Activated naive CD4-positive, alpha-beta T cell treated with anti-CD3 and anti-CD28 coated beads for 36 hours (primary cell): Measurements from ENCODE around the gene RNF114. TPM values are rescaled to one million over a fixed set of nuclear protein-coding genes. Genes with fewer than 3 reads are reported as not detected.
"Not testable (repeated sequence)": the region's sequence is repeated elsewhere in the genome, so short reads cannot be mapped to it uniquely, and the experiment has no call there.

ENCODE experiments used
- CTCF ChIA-PET: fragments of 350-600 bp; sonication (Branson Sonifier 250); formaldehyde crosslinking; loops from one replicate; lab custom pipeline; 2021; ENCODE audit warnings: antibody characterized with exemption; lab: Charles Lee
- DNase-seq: peaks from one replicate; pipeline ENCODE4 v3.0.0-alpha.2; 2020
- H3K27ac Mint-ChIP-seq: one replicate; pipeline ENCODE4 v1.8.0; 2021; ENCODE audit warnings: mild to moderate bottlenecking, mixed read lengths
- H3K27me3 Mint-ChIP-seq: one replicate; pipeline ENCODE4 v1.8.0; 2021; ENCODE audit warnings: low read depth, mixed read lengths
- H3K36me3 Mint-ChIP-seq: one replicate; pipeline ENCODE4 v1.8.0; 2021; ENCODE audit warnings: low read depth, mixed read lengths
- H3K4me1 Mint-ChIP-seq: one replicate; pipeline ENCODE4 v1.8.0; 2021; ENCODE audit warnings: low read depth, mixed read lengths
- H3K4me3 Mint-ChIP-seq: one replicate; pipeline ENCODE4 v1.8.0; 2021; ENCODE audit warnings: mild to moderate bottlenecking, moderate library complexity, mixed read lengths
- H3K9me3 Mint-ChIP-seq: one replicate; pipeline ENCODE4 v1.8.0; 2021; ENCODE audit warnings: mixed read lengths
- intact Hi-C: fragments of 100-400 bp; cut with micrococcal nuclease; formaldehyde crosslinking; loops from one replicate; pipeline ENCODE4 v1.15.1; 2023
- total RNA-seq, 2 experiments: library from RNA; stranded (reverse); gene quantifications; one replicate each; pipeline ENCODE4 v1.2.3, GENCODE V29; 2021

Gene RNF114
- total RNA-seq, 2 experiments from 2014 or later = 72.3 to 76.5 TPM

- Mint-ChIP-seq H3K36me3 (peaks cover 28% of the 10 kb centered on the region), H3K27ac (no peak overlapping the region), H3K4me1 (no peaks in the 10 kb centered on the region), H3K27me3 (no peaks in the 10 kb centered on the region), H3K9me3 (no peaks in the 10 kb centered on the region), H3K4me3 (no peak overlapping the region)
- intact Hi-C loops = no loop called here
- CTCF ChIA-PET = interaction anchor here (0.6 kb wide), 1 partner anchor 416 kb away, joined by 6 read pairs; no protein-coding TSS in a partner anchor
- no peak for DNase-seq
Measured at GRCh38 chr20:49956689-49957088, 20.5 kb downstream of the RNF114 start.

GRCh38 chr20:49957089-49957938 lies 21.1 kb downstream of the RNF114 start:
- H3K4me3 Mint-ChIP-seq, DNase-seq, CTCF ChIA-PET, H3K4me1 Mint-ChIP-seq, H3K9me3 Mint-ChIP-seq, H3K27me3 Mint-ChIP-seq, intact Hi-C loops, H3K27ac Mint-ChIP-seq: not testable (repeated sequence)
- H3K36me3 Mint-ChIP-seq = peaks cover 24% of the 10 kb centered on the region

GRCh38 chr20:49961413-49961812 lies 25.2 kb downstream of the RNF114 start:
- DNase-seq = no peak
- Mint-ChIP-seq H3K9me3 (no peaks in the 10 kb centered on the region), H3K4me1 (no peaks in the 10 kb centered on the region), H3K4me3 (no peak overlapping the region), H3K36me3 (peaks cover 7% of the 10 kb centered on the region), H3K27me3 (no peaks in the 10 kb centered on the region), H3K27ac (no peak overlapping the region)
- intact Hi-C loops = no loop called here
- CTCF ChIA-PET = no interaction called here

- intact Hi-C loops = no loop called here
- H3K27ac Mint-ChIP-seq = no peak overlapping the region
- no peaks in the 10 kb centered on the region for H3K9me3 Mint-ChIP-seq
- CTCF ChIA-PET = interaction anchor here (0.7 to 3.7 kb wide), 5 partner anchors 13 to 106 kb away, joined by 3 to 25 read pairs (median 5); no protein-coding TSS in a partner anchor
- no peaks in the 10 kb centered on the region for H3K36me3 Mint-ChIP-seq
- peak; percentile 53 for DNase-seq
- H3K27me3 Mint-ChIP-seq = no peaks in the 10 kb centered on the region
- H3K4me3 Mint-ChIP-seq = no peak overlapping the region
- peaks cover 1% of the 10 kb centered on the region for H3K4me1 Mint-ChIP-seq
Measured at GRCh38 chr20:49964964-49965780, 29.0 kb downstream of the RNF114 start.

GRCh38 chr20:49965781-49966305 lies 29.6 kb downstream of the RNF114 start:
- H3K4me3 Mint-ChIP-seq = no peak overlapping the region
- CTCF ChIA-PET = interaction anchor here (3.5 to 3.7 kb wide), 2 partner anchors 13 to 105 kb away, joined by 20 to 25 read pairs; no protein-coding TSS in a partner anchor
- no peak overlapping the region for H3K27ac Mint-ChIP-seq
- no peaks in the 10 kb centered on the region for H3K36me3 Mint-ChIP-seq
- DNase-seq = no peak
- no peaks in the 10 kb centered on the region for H3K9me3 Mint-ChIP-seq
- H3K4me1 Mint-ChIP-seq = peaks cover 1% of the 10 kb centered on the region
- intact Hi-C loops = no loop called here
- no peaks in the 10 kb centered on the region for H3K27me3 Mint-ChIP-seq

- CTCF ChIA-PET = interaction anchor here (0.6 to 3.7 kb wide), 3 partner anchors 12 to 658 kb away, joined by 3 to 25 read pairs (median 20); no protein-coding TSS in a partner anchor
- peaks cover 1% of the 10 kb centered on the region for H3K4me1 Mint-ChIP-seq
- no peak for DNase-seq
- H3K27me3 Mint-ChIP-seq = no peaks in the 10 kb centered on the region
- H3K4me3 Mint-ChIP-seq = no peak overlapping the region
- no peaks in the 10 kb centered on the region for H3K36me3 Mint-ChIP-seq
- intact Hi-C loops = no loop called here
- no peak overlapping the region for H3K27ac Mint-ChIP-seq
- H3K9me3 Mint-ChIP-seq = no peaks in the 10 kb centered on the region
Measured at GRCh38 chr20:49966861-49967260, 30.7 kb downstream of the RNF114 start.

- no peaks in the 10 kb centered on the region for H3K27me3 Mint-ChIP-seq
Measured at GRCh38 chr20:49969234-49969633, 33.0 kb downstream of the RNF114 start.

GRCh38 chr20:49969946-49970345 lies 33.7 kb downstream of the RNF114 start:
- H3K9me3 Mint-ChIP-seq = no peaks in the 10 kb centered on the region
- CTCF ChIA-PET = interaction anchor here (0.7 kb wide), 1 partner anchor 101 kb away, joined by 4 read pairs; no protein-coding TSS in a partner anchor
- intact Hi-C loops = no loop called here
- no peak overlapping the region for H3K27ac Mint-ChIP-seq
- no peak for DNase-seq
- no peak overlapping the region for H3K4me3 Mint-ChIP-seq
- H3K36me3 Mint-ChIP-seq = no peaks in the 10 kb centered on the region
- no peaks in the 10 kb centered on the region for H3K27me3 Mint-ChIP-seq
- peaks cover 1% of the 10 kb centered on the region for H3K4me1 Mint-ChIP-seq

More at GRCh38 chr20:49969234-49969633, 33.0 kb downstream of the RNF114 start:
- Mint-ChIP-seq H3K4me1 (peaks cover 1% of the 10 kb centered on the region), H3K9me3 (no peaks in the 10 kb centered on the region), H3K36me3 (no peaks in the 10 kb centered on the region), H3K4me3 (no peak overlapping the region), H3K27ac (no peak overlapping the region)
- intact Hi-C loops = no loop called here
- CTCF ChIA-PET = interaction anchor here (1.2 kb wide), 1 partner anchor 10 kb away, joined by 6 read pairs; no protein-coding TSS in a partner anchor
- no peak for DNase-seq

- intact Hi-C loops = no loop called here
- H3K36me3 Mint-ChIP-seq = no peaks in the 10 kb centered on the region
Measured at GRCh38 chr20:49970498-49970897, 34.3 kb downstream of the RNF114 start.

GRCh38 chr20:49973981-49974380 lies 37.8 kb downstream of the RNF114 start:
- DNase-seq = no peak
- intact Hi-C loops = no loop called here

More at GRCh38 chr20:49970498-49970897, 34.3 kb downstream of the RNF114 start:
- Mint-ChIP-seq H3K4me1 (peaks cover 1% of the 10 kb centered on the region), H3K4me3 (no peak overlapping the region), H3K27me3 (no peaks in the 10 kb centered on the region), H3K9me3 (no peaks in the 10 kb centered on the region), H3K27ac (no peak overlapping the region)
- CTCF ChIA-PET = interaction anchor here (1.2 kb wide), 1 partner anchor 98 kb away, joined by 3 read pairs; no protein-coding TSS in a partner anchor
- DNase-seq = no peak

GRCh38 chr20:49976542-49976941 lies 40.3 kb downstream of the RNF114 start:
- CTCF ChIA-PET = interaction anchor here (1.6 to 9.5 kb wide), 4 partner anchors 94 to 194 kb away, joined by 5 to 248 read pairs (median 6); no protein-coding TSS in a partner anchor
- H3K27ac Mint-ChIP-seq = no peak overlapping the region
- H3K4me3 Mint-ChIP-seq = no peak overlapping the region
- no peaks in the 10 kb centered on the region for H3K36me3 Mint-ChIP-seq
- no peaks in the 10 kb centered on the region for H3K9me3 Mint-ChIP-seq
- no peaks in the 10 kb centered on the region for H3K27me3 Mint-ChIP-seq
- intact Hi-C loops = no loop called here
- peaks cover 2% of the 10 kb centered on the region for H3K4me1 Mint-ChIP-seq
- no peak for DNase-seq

More at GRCh38 chr20:49973981-49974380, 37.8 kb downstream of the RNF114 start:
- H3K4me1 Mint-ChIP-seq = peaks cover 1% of the 10 kb centered on the region
- no peak overlapping the region for H3K27ac Mint-ChIP-seq
- CTCF ChIA-PET = interaction anchor here (1.0 to 1.8 kb wide), 3 partner anchors 8 to 192 kb away, joined by 3 to 6 read pairs (median 4); no protein-coding TSS in a partner anchor
- no peaks in the 10 kb centered on the region for H3K9me3 Mint-ChIP-seq
- no peaks in the 10 kb centered on the region for H3K36me3 Mint-ChIP-seq
- no peaks in the 10 kb centered on the region for H3K27me3 Mint-ChIP-seq
- no peak overlapping the region for H3K4me3 Mint-ChIP-seq
